ENCODE measurements around the gene FBXW7. TPM values are rescaled to one million over a fixed set of nuclear protein-coding genes. Genes with fewer than 3 reads are reported as not detected.

FBXW7 gene
- total RNA-seq, 1 experiment from 2014 or later: 23.0 TPM

GRCh38 chr4:152508386-152508785, 27.5 kb downstream of the FBXW7 start:
- no peaks in the 10 kb centered on the region for H3K4me1 ChIP-seq (ENCODE audit: control insufficient read depth in 1 of 2, insufficient read depth in 2 of 2, low read length in 2 of 2)
- BruUV-seq (replicated peaks): no TSS peak
- POLR2A ChIA-PET: no interaction called here
- H3K9ac ChIP-seq (ENCODE audit: low read length): no peak overlapping the region
- H3K4me3 ChIP-seq (replicated peaks in 1 of 2; ENCODE audit: low read depth in 1 of 2, low read length in 2 of 2): no peak overlapping the region
- H4K20me1 ChIP-seq (ENCODE audit: insufficient read depth): peaks cover 6% of the 10 kb centered on the region; the same call in 1 of the 2 replicates
- TF ChIP-seq ZFX (IDR thresholded peaks at IDR 0.05) (no peak), ELF1 (IDR thresholded peaks at IDR 0.05; ENCODE audit: borderline replicate concordance, low read depth) (no peak), SRF (IDR thresholded peaks at IDR 0.05; ENCODE audit: low read depth) (no peak), CEBPB (IDR thresholded peaks at IDR 0.05; ENCODE audit: low read depth) (no peak), FOSL1 (IDR thresholded peaks at IDR 0.05; ENCODE audit: low read depth) (no peak), CTCF (IDR thresholded peaks at IDR 0.05 in 2 of 3, conservative IDR thresholded peaks at IDR 0.05 in 1 of 3; ENCODE audit: borderline replicate concordance in 1 of 3, insufficient read depth in 1 of 3, low read depth in 2 of 3, low read length in 2 of 3) (no peak), YY1 (IDR thresholded peaks at IDR 0.05; ENCODE audit: extremely low read depth, insufficient replicate concordance, low read depth, low read length) (no peak), TCF7L2 (IDR thresholded peaks at IDR 0.05; ENCODE audit: borderline replicate concordance, extremely low read depth, insufficient read depth, insufficient read length) (no peak), EGR1 (IDR thresholded peaks at IDR 0.05; ENCODE audit: low read depth) (no peak), POLR2AphosphoS5 (IDR thresholded peaks at IDR 0.05; ENCODE audit: low read depth, low read length) (no peak), SP1 (IDR thresholded peaks at IDR 0.05; ENCODE audit: low read depth) (no peak)
- TF ChIP-seq, protein P1, sequence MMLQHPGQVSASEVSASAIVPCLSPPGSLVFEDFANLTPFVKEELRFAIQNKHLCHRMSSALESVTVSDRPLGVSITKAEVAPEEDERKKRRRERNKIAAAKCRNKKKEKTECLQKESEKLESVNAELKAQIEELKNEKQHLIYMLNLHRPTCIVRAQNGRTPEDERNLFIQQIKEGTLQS (IDR thresholded peaks at IDR 0.05): no peak
- TF ChIP-seq, protein P2, sequence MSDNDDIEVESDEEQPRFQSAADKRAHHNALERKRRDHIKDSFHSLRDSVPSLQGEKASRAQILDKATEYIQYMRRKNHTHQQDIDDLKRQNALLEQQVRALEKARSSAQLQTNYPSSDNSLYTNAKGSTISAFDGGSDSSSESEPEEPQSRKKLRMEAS (IDR thresholded peaks at IDR 0.05): no peak
- no peaks in the 10 kb centered on the region for H3K27me3 ChIP-seq (ENCODE audit: insufficient read depth, low read length)
- intact Hi-C loops (cut with micrococcal nuclease): no loop called here
- H3K79me2 ChIP-seq (ENCODE audit: insufficient read depth, low read length): peaks cover 92% of the 10 kb centered on the region
- H3K36me3 ChIP-seq (ENCODE audit: control insufficient read depth in 1 of 2, insufficient read depth in 2 of 2, low read length in 2 of 2): no peaks in the 10 kb centered on the region
- H3K4me2 ChIP-seq (ENCODE audit: low read length): no peak overlapping the region
- RAD21 ChIA-PET (ENCODE audit: low non-redundant PET in 1 of 2, low total read pairs in 2 of 2, uncharacterized antibody in 2 of 2, unreplicated experiment in 2 of 2): no interaction called here
- no peaks in the 10 kb centered on the region for H3K9me2 ChIP-seq (ENCODE audit: insufficient read depth)
- H3K27ac ChIP-seq (ENCODE audit: low read depth, low read length): no peak overlapping the region
- no peak for DNase-seq (ENCODE audit: low read depth, low spot score)
- CTCF ChIA-PET: no interaction called here
- H3K9me3 ChIP-seq (ENCODE audit: control insufficient read depth in 1 of 2, insufficient read depth in 1 of 2, low read depth in 1 of 2, low read length in 2 of 2): no peaks in the 10 kb centered on the region
- H2AFZ ChIP-seq (ENCODE audit: low read depth, low read length, poor library complexity, severe bottlenecking): no peak overlapping the region
- ATAC-seq: no peak

Data from HCT116 (cell line).